GM19372 (cell line): ENCODE results near the gene RFT1.

Experiments used
- ATAC-seq: cut with Tn5 transposase; IDR thresholded peaks from one replicate; pipeline ENCODE4 v1.9.1; 2021; ENCODE audit warnings: mild to moderate bottlenecking, low read depth, moderate library complexity; ENCODE audit not compliant: unreplicated experiment

Gene RFT1

GRCh38 chr3:53150247-53151085, 20.2 kb upstream of the RFT1 start:
- ATAC-seq, result no peak

- ATAC-seq, result no peak
Measured at GRCh38 chr3:53149699-53150098, 19.5 kb upstream of the RFT1 start.

DNA sequence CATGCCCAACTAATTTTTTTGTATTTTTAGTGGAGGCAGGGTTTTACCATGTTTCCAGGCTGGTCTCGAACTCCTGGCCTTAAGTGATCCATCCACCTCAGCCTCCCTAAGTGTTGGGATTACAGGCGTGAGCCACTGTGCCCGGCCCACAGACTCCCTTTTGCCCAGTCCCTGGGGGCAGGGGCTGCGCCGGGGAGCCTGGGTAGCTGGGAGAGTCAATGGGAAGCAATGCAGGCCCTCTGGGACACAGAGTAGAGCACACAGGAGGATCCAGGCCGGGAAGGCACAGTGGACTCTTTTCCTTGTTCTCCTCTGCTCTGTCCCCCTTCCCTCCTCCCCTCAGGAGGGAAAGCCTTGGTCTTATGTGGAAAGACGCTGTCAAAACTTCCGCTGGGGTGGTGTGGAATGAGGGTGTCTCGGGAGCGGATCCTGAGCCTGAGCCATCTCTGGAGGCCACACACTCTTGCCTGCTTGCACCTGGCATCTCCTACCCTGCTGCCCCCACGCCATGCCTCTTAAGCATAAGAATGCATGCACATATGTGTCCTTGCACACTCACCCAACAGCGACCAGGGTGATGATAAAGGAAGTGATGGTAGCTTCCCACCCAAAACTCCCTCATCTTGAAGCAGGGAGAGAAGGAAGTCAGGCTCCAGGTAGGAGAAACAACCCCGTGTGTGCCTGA, 18.9 kb upstream of the RFT1 start:
- ATAC-seq, result no peak

- no peak for ATAC-seq
Measured at GRCh38 chr3:53147903-53148400, 17.7 kb upstream of the RFT1 start.

DNA sequence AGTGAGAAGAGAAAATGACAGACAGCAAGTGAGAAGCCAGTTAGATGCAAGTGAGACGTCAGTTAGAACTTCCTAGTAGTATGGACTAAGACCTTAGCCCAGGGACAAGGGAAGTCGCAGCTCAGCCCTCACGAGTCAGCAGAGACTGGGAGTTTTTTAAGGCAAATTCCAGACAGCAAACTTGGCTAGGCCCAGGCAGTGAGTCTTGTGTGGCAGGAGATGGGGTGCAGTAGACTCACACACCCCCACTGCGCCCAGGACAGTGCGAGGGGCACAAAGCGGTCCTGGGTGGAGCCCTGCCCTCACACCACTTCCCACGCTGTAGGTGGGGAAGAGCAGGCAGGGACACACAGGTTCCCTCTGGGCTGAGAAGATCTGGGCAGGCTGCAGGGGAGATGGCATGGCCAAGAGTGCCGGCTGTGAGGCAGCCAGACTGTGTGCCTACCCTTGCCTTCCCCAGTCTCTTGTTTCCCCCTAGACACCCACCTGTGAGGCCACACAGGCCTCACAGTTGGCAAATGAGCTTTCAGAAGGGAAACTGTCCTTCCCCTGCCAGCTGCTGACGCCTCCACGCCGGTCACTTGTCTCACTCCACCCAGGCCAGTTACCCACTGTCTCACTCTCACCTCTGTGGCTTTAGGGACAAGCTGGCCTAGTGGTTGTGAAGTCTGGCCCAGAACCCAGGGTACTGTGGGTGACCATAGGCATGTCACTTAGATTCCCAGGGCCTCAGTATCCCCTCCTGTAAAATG, 17.1 kb upstream of the RFT1 start:
- no peak for ATAC-seq

DNA sequence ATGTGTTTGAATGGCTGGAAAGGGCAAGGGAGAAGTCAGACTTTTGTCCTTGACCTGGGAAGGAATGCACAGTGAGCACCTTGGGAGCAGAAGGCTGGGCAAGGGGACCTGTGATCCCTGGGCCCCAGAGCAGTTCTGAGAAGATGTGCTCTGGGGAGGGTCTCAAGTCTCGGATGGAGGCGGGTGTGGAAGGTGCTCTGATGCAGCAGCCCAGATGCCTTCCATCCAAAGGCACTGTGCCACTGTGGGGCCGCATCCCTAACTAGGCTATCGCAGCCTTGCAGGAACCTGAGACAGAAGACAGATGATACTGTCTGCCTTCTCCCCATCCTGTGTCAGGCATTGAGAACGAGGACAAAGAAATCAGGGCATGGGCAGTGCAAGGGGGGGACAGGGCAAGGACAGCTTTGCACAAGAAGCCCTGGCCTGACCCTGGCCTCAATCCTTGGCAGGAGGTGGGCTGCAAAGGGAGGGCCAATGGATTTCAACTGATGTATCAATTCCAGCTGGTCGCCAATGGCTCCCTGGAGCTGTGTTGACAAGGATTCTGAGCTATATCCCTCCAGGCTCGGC, 16.2 kb upstream of the RFT1 start:
- ATAC-seq, result no peak

GRCh38 chr3:53145713-53146080, 15.5 kb upstream of the RFT1 start:
- ATAC-seq, result no peak

GRCh38 chr3:53144862-53145712, 14.9 kb upstream of the RFT1 start:
- ATAC-seq, result no peak

- ATAC-seq, result no peak
Measured at GRCh38 chr3:53144446-53144845, 14.2 kb upstream of the RFT1 start.

- ATAC-seq, result no peak
Measured at GRCh38 chr3:53142986-53143385, 12.8 kb upstream of the RFT1 start.

GRCh38 chr3:53140847-53141845, 10.9 kb upstream of the RFT1 start:
- ATAC-seq, result no peak

DNA sequence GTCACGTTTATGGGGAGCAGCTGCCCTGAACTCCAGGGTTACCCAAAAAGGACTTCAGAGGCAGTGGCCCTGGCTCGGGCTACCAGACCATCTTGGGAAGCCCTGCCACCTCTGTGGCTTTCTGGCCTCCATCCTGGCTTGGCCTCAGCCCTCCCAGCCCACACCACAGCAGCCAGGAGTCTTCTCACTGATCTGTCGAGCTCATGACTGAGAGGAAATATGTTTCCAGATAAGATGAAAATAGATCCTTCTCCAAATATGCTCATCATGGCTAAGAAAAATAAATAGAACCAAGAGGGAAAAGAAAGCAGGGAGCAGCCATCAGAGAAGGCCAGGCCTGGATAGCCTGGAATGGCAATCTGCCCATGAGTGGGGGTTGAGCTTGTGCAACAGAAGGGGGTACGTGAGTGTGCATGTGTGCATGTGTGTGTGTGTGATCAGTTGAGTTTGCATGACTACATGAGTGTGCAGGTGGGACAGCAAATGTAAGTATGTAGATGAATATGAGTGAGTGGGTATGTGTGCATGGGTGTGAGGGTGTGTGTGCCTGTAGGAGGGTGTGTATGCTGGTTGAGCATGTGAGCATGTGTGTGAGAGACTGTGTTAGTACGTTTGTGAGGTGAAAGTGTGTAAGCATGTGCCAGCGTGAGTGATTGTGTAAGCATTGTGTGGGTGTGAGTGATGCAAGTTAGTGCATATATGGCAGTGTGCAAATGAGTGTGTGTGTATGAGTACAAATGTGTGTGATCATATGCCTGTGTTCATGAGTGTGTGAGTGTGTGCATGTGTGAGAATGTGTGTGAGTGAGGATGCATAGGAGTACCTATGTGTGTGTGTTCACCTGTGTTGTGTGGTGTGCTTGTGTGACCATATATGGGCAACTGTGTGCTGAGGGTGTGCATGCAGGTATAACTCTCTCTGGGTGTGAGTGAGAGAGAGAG, 9.9 kb upstream of the RFT1 start:
- ATAC-seq, result no peak

DNA sequence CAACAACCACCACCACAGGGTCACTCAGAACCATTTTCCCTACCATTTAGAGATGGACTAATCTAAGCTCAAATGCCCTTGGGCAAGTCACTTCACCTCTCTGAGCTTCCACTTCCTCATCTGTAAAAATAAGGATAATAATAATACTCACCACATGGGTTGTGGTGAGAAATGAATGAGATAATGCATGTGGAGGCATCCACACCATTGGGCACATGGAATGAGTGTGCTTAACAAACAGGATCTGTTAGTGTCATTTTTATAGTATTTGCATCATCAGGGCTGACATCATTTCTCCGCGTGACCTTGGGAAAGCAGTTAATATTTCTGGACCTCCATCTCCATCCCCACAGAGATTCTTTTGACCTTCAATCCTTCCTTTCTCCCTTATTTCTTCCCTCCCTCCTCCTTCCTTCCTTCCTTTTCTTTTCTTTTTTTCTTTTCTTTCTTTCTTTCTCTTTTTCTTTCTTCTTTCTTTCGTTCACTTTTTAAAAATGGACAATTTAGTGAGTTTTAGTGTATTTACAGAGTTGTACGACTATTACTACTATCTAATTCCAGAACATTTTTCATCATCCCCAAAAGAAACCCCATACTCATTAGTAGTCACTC, 7.7 kb upstream of the RFT1 start:
- ATAC-seq, result no peak

DNA sequence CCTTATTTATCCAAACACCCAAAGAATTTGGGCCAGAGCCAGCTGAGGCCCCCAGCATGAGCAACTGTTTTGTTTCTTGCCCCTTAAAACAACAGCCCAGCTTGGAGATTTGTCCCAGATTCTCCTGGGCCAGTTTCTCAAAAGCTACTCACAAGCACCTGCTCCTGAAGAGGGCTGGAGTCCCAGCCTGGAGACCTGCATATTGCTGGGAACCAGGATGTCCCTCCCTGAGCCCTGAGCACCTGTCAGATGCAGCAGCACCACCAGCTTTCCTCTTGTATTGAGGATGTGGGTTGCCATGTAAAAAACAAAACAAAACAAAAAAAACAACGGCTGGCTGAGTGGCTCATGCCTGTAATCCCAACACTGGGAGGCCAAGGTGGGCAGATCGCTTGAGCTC, 7.0 kb upstream of the RFT1 start:
- ATAC-seq, result no peak

DNA sequence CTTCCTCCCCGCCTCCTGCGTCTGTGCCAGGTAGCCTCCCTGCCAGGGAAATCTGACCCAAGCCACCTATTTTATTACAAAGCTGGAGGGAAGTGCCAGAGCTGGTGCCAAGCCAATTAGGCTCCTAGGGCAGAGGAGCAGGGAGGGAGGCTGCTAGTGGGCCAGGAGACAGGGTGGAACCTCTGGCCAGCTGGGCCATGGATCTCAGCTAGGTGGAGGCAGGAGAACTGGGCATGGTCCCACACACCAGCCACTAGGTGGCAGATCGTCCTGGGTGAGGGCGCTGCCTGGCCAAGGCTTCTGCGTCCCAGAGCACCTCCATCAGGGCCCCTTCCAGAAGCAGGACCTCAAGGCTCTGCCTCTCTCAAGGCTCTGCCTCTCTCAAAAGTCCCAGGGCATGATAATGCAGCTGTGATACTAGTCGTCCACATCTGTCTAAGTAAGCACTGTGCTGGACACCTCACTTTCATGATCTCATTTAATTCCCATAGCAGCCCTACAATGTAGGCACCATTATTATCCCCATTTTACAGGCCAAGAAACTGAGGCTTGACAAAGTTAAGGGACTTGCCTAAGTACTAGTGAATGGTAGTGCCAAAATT, 4.5 kb upstream of the RFT1 start:
- ATAC-seq, result no peak

DNA sequence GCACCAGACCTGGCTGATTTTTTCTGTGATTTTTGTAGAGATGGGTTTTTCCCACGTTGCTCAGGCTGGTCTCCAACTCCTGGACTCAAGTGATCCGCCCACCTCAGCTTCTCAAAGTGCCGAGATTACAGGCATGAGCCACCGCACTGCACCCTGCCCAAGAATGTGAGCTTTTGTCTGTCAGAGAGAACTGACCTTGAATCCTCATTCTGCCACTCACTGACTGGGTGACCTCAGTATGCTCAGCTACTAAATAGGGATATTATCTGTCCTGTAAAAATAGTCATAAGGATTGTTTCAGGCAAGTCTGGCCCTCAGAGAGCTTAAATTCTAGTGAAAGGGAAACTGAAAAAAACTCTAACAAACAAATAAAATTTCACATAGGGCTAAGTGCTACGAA, 2.1 kb upstream of the RFT1 start:
- ATAC-seq, result no peak

- ATAC-seq, result no peak
Measured at GRCh38 chr3:53131096-53131495, 861 bp upstream of the RFT1 start.
